Fibroblast of lung (primary cell): Measurements from ENCODE around the gene ANAPC16.

Experiments used
- CTCF ChIP-seq, 2 donors: IDR thresholded peaks in 1 of 2; conservative IDR thresholded peaks in 1 of 2; 1 replicate in 1 of 2; 2 replicates in 1 of 2; pipeline ENCODE4 v1.5.1; 2011 to 2012; ENCODE audit warnings: low read length in 2 of 2, control low read depth in 1 of 2, inconsistent platforms in 1 of 2, low read depth in 1 of 2, mild to moderate bottlenecking in 1 of 2
- EZH2 ChIP-seq: IDR thresholded peaks from 2 replicates; pipeline ENCODE4 v1.5.1; 2012; ENCODE audit warnings: low read length, control low read depth, mild to moderate bottlenecking; ENCODE audit errors: missing control alignments

GRCh38 chr10:72277340-72277995 lies 61.7 kb downstream of the ANAPC16 start:
- TF ChIP-seq CTCF (conservative IDR thresholded peaks at IDR 0.05 in 1 of 2, IDR thresholded peaks at IDR 0.05 in 1 of 2; ENCODE audit: low read depth in 1 of 2, low read length in 2 of 2) (no peak), EZH2 (no peak)
